ENCODE measurements around the gene SEL1L.
A peak's percentile ranks its signal among the peaks of the same experiment; 100 is the strongest.

SEL1L gene

GRCh38 chr14:81436296-81437138, 97.1 kb downstream of the SEL1L start (continued):
- TF ChIP-seq ZEB2 (tag by site-specific recombination; IDR thresholded peaks at IDR 0.05) (0 out of 2 replicates have a peak, but pooled peaks have one; percentile 17), ZNF248 (tag by site-specific recombination; IDR thresholded peaks at IDR 0.05) (no peak), ZNF837 (tag by site-specific recombination; IDR thresholded peaks at IDR 0.05) (no peak), ZNF548 (tag by site-specific recombination; IDR thresholded peaks at IDR 0.05) (no peak), ZNF121 (tag by site-specific recombination; IDR thresholded peaks at IDR 0.05) (no peak), ZBTB8A (tag by site-specific recombination; IDR thresholded peaks at IDR 0.05) (peak; percentile 37; the same call in 1 of the 2 replicates), ZBTB48 (tag by site-specific recombination; IDR thresholded peaks at IDR 0.05) (no peak), ZNF341 (tag by site-specific recombination; IDR thresholded peaks at IDR 0.05; ENCODE audit: low read depth) (peak; percentile 24; the same call in 1 of the 2 replicates)
- TF ChIP-seq, protein P1, sequence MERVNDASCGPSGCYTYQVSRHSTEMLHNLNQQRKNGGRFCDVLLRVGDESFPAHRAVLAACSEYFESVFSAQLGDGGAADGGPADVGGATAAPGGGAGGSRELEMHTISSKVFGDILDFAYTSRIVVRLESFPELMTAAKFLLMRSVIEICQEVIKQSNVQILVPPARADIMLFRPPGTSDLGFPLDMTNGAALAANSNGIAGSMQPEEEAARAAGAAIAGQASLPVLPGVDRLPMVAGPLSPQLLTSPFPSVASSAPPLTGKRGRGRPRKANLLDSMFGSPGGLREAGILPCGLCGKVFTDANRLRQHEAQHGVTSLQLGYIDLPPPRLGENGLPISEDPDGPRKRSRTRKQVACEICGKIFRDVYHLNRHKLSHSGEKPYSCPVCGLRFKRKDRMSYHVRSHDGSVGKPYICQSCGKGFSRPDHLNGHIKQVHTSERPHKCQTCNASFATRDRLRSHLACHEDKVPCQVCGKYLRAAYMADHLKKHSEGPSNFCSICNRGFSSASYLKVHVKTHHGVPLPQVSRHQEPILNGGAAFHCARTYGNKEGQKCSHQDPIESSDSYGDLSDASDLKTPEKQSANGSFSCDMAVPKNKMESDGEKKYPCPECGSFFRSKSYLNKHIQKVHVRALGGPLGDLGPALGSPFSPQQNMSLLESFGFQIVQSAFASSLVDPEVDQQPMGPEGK (tag by site-specific recombination; IDR thresholded peaks at IDR 0.05) = peak; percentile 48

DNA sequence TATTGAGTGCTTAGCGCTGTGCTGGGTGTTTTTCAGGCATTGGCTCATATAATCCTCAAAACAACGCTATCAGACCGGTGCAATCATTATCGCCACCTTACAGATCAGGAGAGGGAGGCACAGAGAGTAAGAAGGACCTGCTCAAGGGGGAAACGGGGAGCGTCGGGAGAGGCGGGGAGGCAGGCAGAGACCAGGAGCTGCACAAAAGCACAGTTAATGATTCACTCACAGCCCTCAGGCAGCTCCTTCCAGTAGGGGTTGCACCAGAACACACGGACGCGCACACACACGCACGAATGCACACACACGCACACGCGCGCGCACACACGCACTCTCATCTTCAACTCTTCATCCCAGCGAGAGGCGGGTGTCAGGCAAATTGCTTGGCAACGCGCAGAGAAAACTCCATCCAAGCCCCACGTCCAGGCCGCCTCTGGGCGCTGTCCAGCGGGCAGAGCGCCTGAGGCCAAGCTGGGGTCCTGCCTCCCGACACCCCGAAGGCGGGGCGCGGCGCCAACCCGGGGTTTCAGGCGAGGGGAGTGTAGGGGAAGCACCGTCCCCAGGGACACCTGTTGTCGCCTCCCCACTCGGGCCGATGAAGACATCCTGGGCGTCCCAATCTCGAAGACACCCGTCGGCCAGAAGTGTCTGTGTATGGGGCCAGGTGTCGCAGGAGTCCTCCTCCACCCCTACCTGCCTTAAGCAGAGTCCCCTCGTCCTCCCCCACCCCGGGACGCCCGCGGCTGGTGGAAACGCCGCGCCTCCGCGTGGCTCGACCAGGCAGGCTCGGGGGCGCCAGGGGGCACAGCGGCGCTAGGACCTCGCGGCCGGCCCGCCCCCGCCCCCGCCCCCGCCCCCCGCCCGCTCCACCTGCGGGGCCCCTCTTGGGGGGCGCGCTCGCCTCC, 98.0 kb downstream of the SEL1L start:
- Histone ChIP-seq H3K4me3 (ENCODE audit: low read depth, low read length) (peak overlapping the region; percentile 69), H3K4me1 (ENCODE audit: control insufficient read depth, insufficient read depth, low read length) (peaks cover 18% of the 10 kb centered on the region), H3K27ac (ENCODE audit: extremely low read depth, low read depth, low read length) (peak overlapping the region; percentile 5; the same call in 1 of the 2 replicates), H3K9me3 (ENCODE audit: control insufficient read depth, insufficient read depth, low read depth, low read length) (no peaks in the 10 kb centered on the region), H3K36me3 (ENCODE audit: control insufficient read depth in 2 of 2, insufficient read depth in 1 of 2, low read length in 2 of 2) (no peaks in the 10 kb centered on the region)
- POLR2A ChIA-PET = interaction anchor here (0.9 to 1.9 kb wide), 5 partner anchors 8 to 216 kb away, joined by 3 to 9 read pairs (median 6); partner anchors contain the start of gene GTF2A1
- CTCF ChIA-PET = interaction anchor here (1.1 to 2.2 kb wide), 3 partner anchors 14 to 167 kb away, joined by 3 to 11 read pairs (median 5); no protein-coding TSS in a partner anchor
- TF ChIP-seq ZNF677 (tag by site-specific recombination; IDR thresholded peaks at IDR 0.05) (no peak), GLI2 (tag by site-specific recombination; IDR thresholded peaks at IDR 0.05; ENCODE audit: borderline replicate concordance, low read depth) (no peak), ZNF416 (tag by site-specific recombination; IDR thresholded peaks at IDR 0.05) (no peak), RBAK (tag by site-specific recombination; IDR thresholded peaks at IDR 0.05) (no peak), ZBTB21 (tag by site-specific recombination; IDR thresholded peaks at IDR 0.05) (no peak), ZNF843 (tag by site-specific recombination; IDR thresholded peaks at IDR 0.05) (no peak), ZNF776 (tag by site-specific recombination; IDR thresholded peaks at IDR 0.05; ENCODE audit: borderline replicate concordance) (no peak), GLIS1 (tag by site-specific recombination; IDR thresholded peaks at IDR 0.05) (0 out of 2 replicates have a peak, but pooled peaks have one; percentile 26), KLF10 (tag by site-specific recombination; IDR thresholded peaks at IDR 0.05) (no peak), ZFP37 (tag by site-specific recombination; IDR thresholded peaks at IDR 0.05) (peak; percentile 81; the same call in 1 of the 2 replicates), KLF16 (tag by site-specific recombination; IDR thresholded peaks at IDR 0.05) (peak; percentile 40; the same call in 1 of the 2 replicates), ZNF292 (tag by site-specific recombination; IDR thresholded peaks at IDR 0.05; ENCODE audit: borderline replicate concordance, low read depth) (no peak), ZNF366 (tag by site-specific recombination; conservative IDR thresholded peaks at IDR 0.05) (no peak), KLF7 (tag by site-specific recombination; IDR thresholded peaks at IDR 0.05; ENCODE audit: borderline replicate concordance) (no peak), ZNF600 (tag by site-specific recombination; IDR thresholded peaks at IDR 0.05) (0 out of 2 replicates have a peak, but pooled peaks have one; percentile 44), ZNF350 (tag by site-specific recombination; IDR thresholded peaks at IDR 0.05) (no peak), ZSCAN23 (tag by site-specific recombination; IDR thresholded peaks at IDR 0.05) (no peak), ZBTB8A (tag by site-specific recombination; IDR thresholded peaks at IDR 0.05) (peak; percentile 56), KLF9 (tag by site-specific recombination; IDR thresholded peaks at IDR 0.05; ENCODE audit: low read depth) (no peak; the same call in 1 of the 2 replicates), ELK4 (IDR thresholded peaks at IDR 0.05; ENCODE audit: borderline replicate concordance, low read depth, low read length) (no peak)
- TF ChIP-seq, protein P1 (tag by site-specific recombination; IDR thresholded peaks at IDR 0.05) = peak; percentile 14; the same call in 1 of the 2 replicates

All from HEK293 (cell line).